Suprapubic skin (tissue), 4 donors: Measurements from ENCODE around the gene E2F3.

Experiments
- CTCF ChIP-seq, 2 donors: fragments of 200-600 bp in 1 of 2; fragments of 450-650 bp in 1 of 2; sonication (generic) in 1 of 2; IDR thresholded peaks; one replicate each; pipeline ENCODE4 v1.5.1; 2016 to 2019; ENCODE audit warnings: antibody characterized with exemption in 2 of 2, mild to moderate bottlenecking in 1 of 2, moderate library complexity in 1 of 2
- EP300 ChIP-seq: sonication (generic); formaldehyde crosslinking; IDR thresholded peaks from one replicate; pipeline ENCODE4 v1.6.1; 2017; ENCODE audit warnings: antibody characterized with exemption
- POLR2A ChIP-seq, 2 donors: fragments of 450-650 bp; IDR thresholded peaks; one replicate each; pipeline ENCODE4 v1.6.1; 2017; ENCODE audit warnings: antibody characterized with exemption in 2 of 2, mild to moderate bottlenecking in 2 of 2, moderate library complexity in 2 of 2
- POLR2AphosphoS5 ChIP-seq, 3 donors: sonication (generic); formaldehyde crosslinking; IDR thresholded peaks; one replicate each; pipeline ENCODE4 v1.6.1; 2017; ENCODE audit warnings: antibody characterized with exemption in 3 of 3

- TF ChIP-seq EP300 = no peak
- no peak for TF ChIP-seq CTCF (IDR thresholded peaks at IDR 0.05)
- no peak for TF ChIP-seq POLR2A (IDR thresholded peaks at IDR 0.05)
- no peak for TF ChIP-seq POLR2AphosphoS5 (IDR thresholded peaks at IDR 0.05)
Measured at GRCh38 chr6:20459682-20460081, 58.0 kb downstream of the E2F3 start.
